ENCODE results near the gene OLFML2A.
"Not testable (repeated sequence)": the region's sequence is repeated elsewhere in the genome, so short reads cannot be mapped to it uniquely, and the experiment has no call there.

OLFML2A gene

GRCh38 chr9:124761710-124762109 is 15.2 kb upstream of the OLFML2A start:
- DNase-seq = no peak

GRCh38 chr9:124762633-124763032 is 14.3 kb upstream of the OLFML2A start:
- no peak for DNase-seq

GRCh38 chr9:124764774-124765438 is 12.0 kb upstream of the OLFML2A start:
- DNase-seq = no peak

GRCh38 chr9:124765439-124765835 is 11.5 kb upstream of the OLFML2A start:
- no peak for DNase-seq

GRCh38 chr9:124766326-124766725 is 10.6 kb upstream of the OLFML2A start:
- no peak for DNase-seq

GRCh38 chr9:124766815-124767554 is 9.9 kb upstream of the OLFML2A start:
- DNase-seq = no peak

- no peak for DNase-seq
Observed at GRCh38 chr9:124767821-124768220, 9.1 kb upstream of the OLFML2A start.

GRCh38 chr9:124768334-124768733 is 8.6 kb upstream of the OLFML2A start:
- no peak for DNase-seq

GRCh38 chr9:124768750-124769548 is 8.0 kb upstream of the OLFML2A start:
- no peak for DNase-seq

- DNase-seq = no peak
Observed at GRCh38 chr9:124769549-124770358, 7.2 kb upstream of the OLFML2A start.

GRCh38 chr9:124770359-124771020 is 6.4 kb upstream of the OLFML2A start:
- no peak for DNase-seq

GRCh38 chr9:124771021-124771866 is 5.7 kb upstream of the OLFML2A start, which contains the start of gene NR6A1:
NR6A1 (minus strand) TSS chr9:124771311.
- peak; percentile 96 for DNase-seq

- DNase-seq = peak; percentile 47
Observed at GRCh38 chr9:124771867-124772679, 4.9 kb upstream of the OLFML2A start.

- not testable (repeated sequence) for DNase-seq
Observed at GRCh38 chr9:124772877-124773276, 4.1 kb upstream of the OLFML2A start.

- peak; percentile 42 for DNase-seq
Observed at GRCh38 chr9:124773473-124774128, 3.3 kb upstream of the OLFML2A start.

- peak; percentile 87 for DNase-seq
Observed at GRCh38 chr9:124774129-124774978, 2.6 kb upstream of the OLFML2A start.

- DNase-seq = no peak
Observed at GRCh38 chr9:124776618-124776953, 347 bp upstream of the OLFML2A start.

- DNase-seq = no peak
Observed at GRCh38 chr9:124778575-124779367, 1.8 kb downstream of the OLFML2A start.
